K562 (cell line): Measurements from ENCODE around the gene S100A9. TPM values are rescaled to one million over a fixed set of nuclear protein-coding genes. Genes with fewer than 3 reads are reported as not detected.

Source experiments
- ATAC-seq: fragments of 200-7000 bp; cut with Tn5 transposase; 3 replicates; pipeline ENCODE4 v1.9.1; 2020; ENCODE audit warnings: moderate library complexity
- BruUV-seq: library from RNA; stranded (reverse); fragments of 400-500 nt; replicated peaks from 2 replicates; lab custom pipeline; 2021; lab: Mats Ljungman, UMichigan
- CTCF ChIA-PET: fragments of 300-600 bp; formaldehyde crosslinking; extraction: SDS; loops from one replicate; lab custom pipeline; 2021; ENCODE audit warnings: low intra/inter-chr PET ratio; lab: Yijun Ruan, JAX
- POLR2A ChIA-PET: fragments of 300-600, 350-650 bp; sonication (Branson Sonifier 250); formaldehyde crosslinking; extraction: SDS; loops from one replicate; lab custom pipeline; 2021; ENCODE audit warnings: antibody characterized with exemption, inconsistent platforms; lab: Yijun Ruan, JAX
- DNase-seq, 4 experiments: peaks; one replicate each; pipeline versions ENCODE4 v3.0.0 to v3.0.0-alpha.2; 2011 to 2018; ENCODE audit warnings: low spot score in 3 of 4, mixed read lengths in 3 of 4; ENCODE audit errors: extremely low read depth in 1 of 4
- FAIRE-seq: peaks from 2 replicates; lab custom pipeline; 2011; peaks lifted over from hg19 to GRCh38; lab: Jason Lieb, UNC
- H2AFZ ChIP-seq: 2 replicates; pipeline ENCODE4 v1.6.0; 2011; ENCODE audit warnings: low read depth, low read length, control low read depth, inconsistent platforms
- H3K27ac ChIP-seq: fragments of 200-600 bp; 3 replicates; pipeline ENCODE4 v1.8.0; 2011; ENCODE audit warnings: low read depth, mild to moderate bottlenecking, control low read depth, inconsistent platforms, low read length, moderate library complexity, mixed read lengths; ENCODE audit errors: extremely low read depth
- H3K27me3 ChIP-seq, 2 experiments: fragments of 300-600 bp in 1 of 2; 2 replicates in 1 of 2; 3 replicates in 1 of 2; pipeline versions ENCODE4 v1.6.0 to v1.8.0; 2011; ENCODE audit warnings: inconsistent platforms in 2 of 2, low read length in 2 of 2, mild to moderate bottlenecking in 1 of 2, mixed read lengths in 1 of 2, moderate library complexity in 1 of 2; ENCODE audit not compliant: control insufficient read depth in 2 of 2, insufficient read depth in 2 of 2
- H3K36me3 ChIP-seq: fragments of 300-600 bp; 3 replicates; pipeline ENCODE4 v1.8.0; 2011; ENCODE audit warnings: mild to moderate bottlenecking, low read length, inconsistent platforms; ENCODE audit not compliant: control insufficient read depth, insufficient read depth
- H3K4me1 ChIP-seq, 2 experiments: fragments of 200-600 bp in 1 of 2; replicated peaks in 1 of 2; 2 replicates in 1 of 2; 3 replicates in 1 of 2; pipeline versions ENCODE4 v1.5.1 to v1.8.0; 2011; ENCODE audit warnings: inconsistent platforms in 2 of 2, low read length in 2 of 2, mild to moderate bottlenecking in 1 of 2, mixed read lengths in 1 of 2, moderate library complexity in 1 of 2; ENCODE audit not compliant: control insufficient read depth in 2 of 2, insufficient read depth in 2 of 2
- H3K4me2 ChIP-seq: 2 replicates; pipeline ENCODE4 v1.6.1; 2011; ENCODE audit warnings: low read length, control low read depth, inconsistent platforms, mixed read lengths; ENCODE audit not compliant: insufficient read depth
- H3K4me3 ChIP-seq: fragments of 200-600 bp; sonication (generic), shearing (Covaris generic); 2 replicates; pipeline ENCODE4 v1.5.1; 2016; ENCODE audit warnings: control low read depth, inconsistent platforms
- H3K79me2 ChIP-seq: fragments of 200-600 bp; 3 replicates; pipeline ENCODE4 v1.8.0; 2011; ENCODE audit warnings: low read length, inconsistent platforms; ENCODE audit not compliant: control insufficient read depth, insufficient read depth
- H3K9ac ChIP-seq, 2 experiments: 2 replicates each; pipeline versions ENCODE4 v1.6.0 to v1.6.1; 2011; ENCODE audit warnings: low read depth in 2 of 2, low read length in 2 of 2, control low read depth in 1 of 2, inconsistent platforms in 1 of 2, mild to moderate bottlenecking in 1 of 2, mixed read lengths in 1 of 2; ENCODE audit not compliant: insufficient read depth in 1 of 2
- H3K9me1 ChIP-seq: one replicate; pipeline ENCODE4 v1.6.0; 2011; ENCODE audit warnings: inconsistent platforms, mild to moderate bottlenecking, low read length, moderate library complexity; ENCODE audit not compliant: control insufficient read depth, insufficient read depth
- H3K9me3 ChIP-seq: replicated peaks from 2 replicates; pipeline ENCODE4 v1.5.1; 2011; ENCODE audit warnings: low read depth, low read length, inconsistent platforms; ENCODE audit not compliant: control insufficient read depth, insufficient read depth
- H4K20me1 ChIP-seq: replicated peaks from 2 replicates; pipeline ENCODE4 v1.6.1; 2011; ENCODE audit warnings: low read length, inconsistent platforms, mixed read lengths; ENCODE audit not compliant: control insufficient read depth, insufficient read depth
- C11orf30 ChIP-seq: fragments of 450-650 bp; IDR thresholded peaks from 2 replicates; pipeline ENCODE4 v1.6.1; 2016; ENCODE audit warnings: low read depth, mild to moderate bottlenecking
- CC2D1A ChIP-seq: fragments of 450-650 bp; IDR thresholded peaks from 2 replicates; pipeline ENCODE4 v1.6.1; 2017; ENCODE audit warnings: mild to moderate bottlenecking
- CSDE1 ChIP-seq, 2 experiments: fragments of 450-650 bp; IDR thresholded peaks; 2 replicates each; pipeline ENCODE4 v1.6.1; 2016; ENCODE audit warnings: mild to moderate bottlenecking in 1 of 2
- ETV5 ChIP-seq: sonication (generic); formaldehyde crosslinking; IDR thresholded peaks from 2 replicates; pipeline ENCODE4 v1.4.0; 2020; ENCODE audit warnings: low read depth, mild to moderate bottlenecking, missing genetic modification reagents
- KDM1A ChIP-seq, 2 experiments: fragments of 450-650 bp; IDR thresholded peaks; 2 replicates each; pipeline ENCODE4 v1.6.1; 2016; ENCODE audit warnings: mild to moderate bottlenecking in 2 of 2
- MEIS2 ChIP-seq: fragments of 450-650 bp; IDR thresholded peaks from 2 replicates; pipeline ENCODE4 v1.6.1; 2014; ENCODE audit warnings: mild to moderate bottlenecking; ENCODE audit not compliant: partially characterized antibody
- MXI1 ChIP-seq: IDR thresholded peaks from 2 replicates; pipeline ENCODE4 v1.6.1; 2011; ENCODE audit warnings: low read depth, mild to moderate bottlenecking, improper control_type of control experiment, low read length
- POLR2G ChIP-seq: fragments of 200-400 bp; formaldehyde crosslinking; IDR thresholded peaks from 2 replicates; pipeline ENCODE4 v1.6.1; 2017; ENCODE audit warnings: low read depth, mild to moderate bottlenecking, antibody characterized with exemption, low read length, moderate library complexity
- RAD51 ChIP-seq: fragments of 450-650 bp; IDR thresholded peaks from 2 replicates; pipeline ENCODE4 v1.7.1; 2016; ENCODE audit warnings: low read depth, mild to moderate bottlenecking, borderline replicate concordance
- RBBP5 ChIP-seq: fragments of 200-600 bp; sonication (generic); IDR thresholded peaks from 2 replicates; pipeline ENCODE4 v1.6.1; 2012; ENCODE audit warnings: borderline replicate concordance, mild to moderate bottlenecking, low read length, control low read depth, inconsistent platforms; ENCODE audit not compliant: insufficient read depth, poor library complexity, severe bottlenecking
- SMARCC2 ChIP-seq: fragments of 450-650 bp; IDR thresholded peaks from 2 replicates; pipeline ENCODE4 v1.6.1; 2017; ENCODE audit warnings: antibody characterized with exemption, moderate library complexity, mild to moderate bottlenecking, low read depth
- TEAD2 ChIP-seq: fragments of 450-650 bp; IDR thresholded peaks from 2 replicates; pipeline ENCODE4 v1.6.1; 2016; ENCODE audit warnings: missing genetic modification characterization, control low read depth, missing compliant biosample characterization
- ZFX ChIP-seq: sonication (generic); formaldehyde crosslinking; IDR thresholded peaks from 2 replicates; pipeline ENCODE4 v1.8.0; 2022; ENCODE audit warnings: mild to moderate bottlenecking, missing genetic modification reagents, moderate library complexity
- ZNF143 ChIP-seq: sonication (generic); formaldehyde crosslinking; IDR thresholded peaks from 2 replicates; pipeline ENCODE4 v1.9.0; 2022; ENCODE audit warnings: mild to moderate bottlenecking, missing genetic modification reagents
- WGBS: fragments of 100-300 bp; shearing (Covaris generic); methylation state at CpG from one replicate; pipeline ENCODE4 v1.1.6; 2016; ENCODE audit warnings: low coverage, mixed read lengths; ENCODE audit not compliant: insufficient coverage; ENCODE audit errors: missing lambda C conversion rate; 5-methylcytosine and 5-hydroxymethylcytosine counted together
- in situ Hi-C: fragments of 300-500 bp; cut with MboI; formaldehyde crosslinking; loops from 4 replicates; pipeline ENCODE4 v1.15.0; 2018; ENCODE audit warnings: inconsistent platforms, mixed read lengths
- intact Hi-C: fragments of 100-400 bp; cut with micrococcal nuclease; formaldehyde crosslinking; loops from 2 replicates; pipeline ENCODE4 v1.14.2; 2022
- polyA plus RNA-seq, 8 experiments: library from polyadenylated mRNA; depleted of rRNA in 4 of 8; stranded (reverse) in 5 of 8; unstranded in 3 of 8; fragments of >200 nt; fragmentation: Nextera tagmentation in 2 of 8; fragmentation: Illumina TruSeq in 1 of 8; extraction: Ambion mirVana in 2 of 8; extraction: Trizol in 1 of 8; gene quantifications; 2 replicates each; pipeline versions ENCODE4 v1.2.1 to v1.2.3, GENCODE V29; 2011 to 2014; ENCODE audit warnings: inconsistent platforms in 1 of 8, missing spikeins in 1 of 8
- total RNA-seq, 7 experiments: library from RNA; depleted of rRNA in 6 of 7; stranded (reverse); fragments of >200 nt in 6 of 7; fragmentation: Illumina TruSeq in 2 of 7; extraction: Trizol in 2 of 7; gene quantifications; 2 replicates each; pipeline versions ENCODE4 v1.2.1 to v1.2.3, GENCODE V29; 2011 to 2021; ENCODE audit warnings: low replicate concordance in 1 of 7
- TF ChIP-seq, protein P1 (sequence below): fragments of 450-650 bp; conservative IDR thresholded peaks from 2 replicates; pipeline ENCODE4 v1.6.1; 2016; ENCODE audit warnings: missing genetic modification characterization, low read depth, mild to moderate bottlenecking, missing compliant biosample characterization, moderate library complexity
- TF ChIP-seq, protein P2 (sequence below): fragments of 250-450 bp; sonication (Bioruptor Pico); IDR thresholded peaks from 2 replicates; pipeline ENCODE4 v1.4.0; 2020; ENCODE audit warnings: mild to moderate bottlenecking
- TF ChIP-seq, protein P3 (sequence below): IDR thresholded peaks from 2 replicates; pipeline ENCODE4 v1.6.1; 2016; ENCODE audit warnings: missing genetic modification characterization, missing compliant biosample characterization

S100A9 gene
- total and polyA plus RNA-seq, 9 of the 15 experiments (the other 6 are each of a cell fraction or from before 2014, with no cell fraction given) = 0.80 TPM; not detected in 8

DNA sequence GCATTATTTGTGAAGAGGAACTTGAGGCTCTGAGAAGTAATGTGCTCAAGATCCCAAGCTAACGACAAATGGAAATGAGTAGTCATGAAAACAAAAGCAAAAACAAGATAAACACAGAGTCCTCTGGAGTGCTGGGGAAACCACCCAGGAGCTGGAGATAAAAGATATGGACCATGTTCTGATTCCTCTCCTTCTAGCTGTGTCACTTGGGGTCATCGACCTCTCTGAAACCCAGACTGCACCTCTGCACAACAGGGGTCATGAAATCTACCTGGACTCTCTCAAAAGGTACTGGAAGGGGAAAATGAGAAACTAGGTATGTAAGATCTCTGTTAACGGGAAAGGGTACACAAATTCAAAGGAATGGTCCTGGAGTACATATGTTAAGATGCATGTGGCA lies 15.5 kb upstream of the S100A9 start (continued):
- TF ChIP-seq, protein P1, sequence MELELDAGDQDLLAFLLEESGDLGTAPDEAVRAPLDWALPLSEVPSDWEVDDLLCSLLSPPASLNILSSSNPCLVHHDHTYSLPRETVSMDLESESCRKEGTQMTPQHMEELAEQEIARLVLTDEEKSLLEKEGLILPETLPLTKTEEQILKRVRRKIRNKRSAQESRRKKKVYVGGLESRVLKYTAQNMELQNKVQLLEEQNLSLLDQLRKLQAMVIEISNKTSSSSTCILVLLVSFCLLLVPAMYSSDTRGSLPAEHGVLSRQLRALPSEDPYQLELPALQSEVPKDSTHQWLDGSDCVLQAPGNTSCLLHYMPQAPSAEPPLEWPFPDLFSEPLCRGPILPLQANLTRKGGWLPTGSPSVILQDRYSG (tag) = no peak
- TF ChIP-seq C11orf30 = peak; percentile 29; the same call in 1 of the 2 replicates
- no peak for TF ChIP-seq ZNF143 (CRISPR knock-in tag)
- TF ChIP-seq, protein P2, sequence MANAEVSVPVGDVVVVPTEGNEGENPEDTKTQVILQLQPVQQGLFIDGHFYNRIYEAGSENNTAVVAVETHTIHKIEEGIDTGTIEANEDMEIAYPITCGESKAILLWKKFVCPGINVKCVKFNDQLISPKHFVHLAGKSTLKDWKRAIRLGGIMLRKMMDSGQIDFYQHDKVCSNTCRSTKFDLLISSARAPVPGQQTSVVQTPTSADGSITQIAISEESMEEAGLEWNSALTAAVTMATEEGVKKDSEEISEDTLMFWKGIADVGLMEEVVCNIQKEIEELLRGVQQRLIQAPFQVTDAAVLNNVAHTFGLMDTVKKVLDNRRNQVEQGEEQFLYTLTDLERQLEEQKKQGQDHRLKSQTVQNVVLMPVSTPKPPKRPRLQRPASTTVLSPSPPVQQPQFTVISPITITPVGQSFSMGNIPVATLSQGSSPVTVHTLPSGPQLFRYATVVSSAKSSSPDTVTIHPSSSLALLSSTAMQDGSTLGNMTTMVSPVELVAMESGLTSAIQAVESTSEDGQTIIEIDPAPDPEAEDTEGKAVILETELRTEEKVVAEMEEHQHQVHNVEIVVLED (CRISPR knock-in tag) = no peak
- TF ChIP-seq KDM1A (IDR thresholded peaks at IDR 0.05) = peak; percentile 92 to 95
- peak; percentile 63; the same call in 1 of the 2 replicates for TF ChIP-seq TEAD2

DNA sequence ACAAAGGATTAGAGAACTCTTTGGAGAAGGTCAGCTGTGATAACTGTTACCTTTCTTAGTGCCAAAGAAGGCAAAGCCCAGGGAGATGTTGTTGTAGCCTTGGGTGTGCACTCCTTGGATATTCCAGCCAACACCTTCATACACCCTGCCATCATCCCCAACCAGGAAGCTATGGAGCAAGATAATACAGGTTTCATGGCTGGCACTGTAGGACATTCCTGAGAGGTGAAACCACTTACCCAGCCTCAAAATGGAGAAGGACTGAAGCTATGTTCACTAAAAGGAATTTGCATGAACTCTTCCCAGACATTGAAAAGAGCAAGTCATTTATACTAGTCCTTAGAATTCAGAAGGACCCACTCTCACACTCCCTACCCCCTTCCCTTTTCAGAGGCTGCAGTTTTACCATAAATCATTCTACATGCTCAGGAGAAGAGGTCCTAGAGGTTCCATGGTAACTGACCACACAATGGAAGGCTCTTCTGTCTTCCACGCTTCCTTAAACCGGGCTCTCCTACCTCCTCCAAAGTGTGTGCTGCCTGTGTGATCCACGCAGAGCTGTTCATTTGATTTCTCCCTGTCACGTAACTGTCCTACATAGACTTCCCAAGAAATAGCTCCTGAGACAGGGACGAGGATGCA lies 14.5 kb upstream of the S100A9 start:
- in situ Hi-C loops = no loop called here
- Histone ChIP-seq H3K27me3 (peaks cover 2 to 16% of the 10 kb centered on the region in 2 experiments; a peak in 2 of 5 replicates), H4K20me1 (peaks cover 18% of the 10 kb centered on the region), H2AFZ (no peak overlapping the region), H3K4me1 (peaks cover 30 to 39% of the 10 kb centered on the region in 2 experiments), H3K9me1 (no peaks in the 10 kb centered on the region), H3K9me3 (no peaks in the 10 kb centered on the region), H3K36me3 (no peaks in the 10 kb centered on the region), H3K4me3 (no peak overlapping the region), H3K79me2 (no peaks in the 10 kb centered on the region), H3K9ac (no peak overlapping the region), H3K27ac (peak overlapping the region; percentile 30; the same call in 1 of the 3 replicates), H3K4me2 (peak overlapping the region; percentile 43)
- 0% methylated on average over 5 of the region's 5 CpGs for WGBS
- CTCF ChIA-PET = no interaction called here
- no peak for FAIRE-seq
- intact Hi-C loops = no loop called here
- POLR2A ChIA-PET = interaction anchor here (0.6 to 1.7 kb wide), 13 partner anchors 10 to 1593 kb away, joined by 3 to 6 read pairs (median 4); partner anchors contain the start of genes CHTOP, PGLYRP3 and PMVK
- ATAC-seq = peak; percentile 33
- DNase-seq = no peak
- BruUV-seq = no TSS peak
- TF ChIP-seq RBBP5 = peak; percentile 13
- TF ChIP-seq ZFX = no peak
- TF ChIP-seq MXI1 = no peak
- TF ChIP-seq MEIS2 = peak; percentile 73
- TF ChIP-seq POLR2G = no peak
- TF ChIP-seq CSDE1 (IDR thresholded peaks at IDR 0.05) = no peak
- TF ChIP-seq, protein P3, sequence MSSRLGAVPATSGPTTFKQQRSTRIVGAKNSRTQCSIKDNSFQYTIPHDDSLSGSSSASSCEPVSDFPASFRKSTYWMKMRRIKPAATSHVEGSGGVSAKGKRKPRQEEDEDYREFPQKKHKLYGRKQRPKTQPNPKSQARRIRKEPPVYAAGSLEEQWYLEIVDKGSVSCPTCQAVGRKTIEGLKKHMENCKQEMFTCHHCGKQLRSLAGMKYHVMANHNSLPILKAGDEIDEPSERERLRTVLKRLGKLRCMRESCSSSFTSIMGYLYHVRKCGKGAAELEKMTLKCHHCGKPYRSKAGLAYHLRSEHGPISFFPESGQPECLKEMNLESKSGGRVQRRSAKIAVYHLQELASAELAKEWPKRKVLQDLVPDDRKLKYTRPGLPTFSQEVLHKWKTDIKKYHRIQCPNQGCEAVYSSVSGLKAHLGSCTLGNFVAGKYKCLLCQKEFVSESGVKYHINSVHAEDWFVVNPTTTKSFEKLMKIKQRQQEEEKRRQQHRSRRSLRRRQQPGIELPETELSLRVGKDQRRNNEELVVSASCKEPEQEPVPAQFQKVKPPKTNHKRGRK (tag) = peak; percentile 43
- no peak for TF ChIP-seq RAD51
- no peak for TF ChIP-seq SMARCC2
- TF ChIP-seq CC2D1A = no peak
- TF ChIP-seq ETV5 (CRISPR knock-in tag) = 0 out of 2 replicates have a peak, but pooled peaks have one; percentile 1
